Smooth muscle cell (in vitro differentiated cells): ENCODE measurements around the gene DHX16. TPM values are rescaled to one million over a fixed set of nuclear protein-coding genes. Genes with fewer than 3 reads are reported as not detected.

Experiments
- DNase-seq: peaks from one replicate; lab custom pipeline; 2025; ENCODE audit not compliant: unreplicated experiment; lab: John Stamatoyannopoulos, UW
- H2AFZ ChIP-seq: fragments of 200-600 bp; sonication (generic); 2 replicates; pipeline ENCODE4 v1.6.0; 2016; ENCODE audit warnings: antibody characterized with exemption, low read depth, mild to moderate bottlenecking
- H3F3A ChIP-seq: fragments of 200-600 bp; sonication (generic); 2 replicates; pipeline ENCODE4 v1.6.0; 2017; ENCODE audit warnings: antibody characterized with exemption, low read depth
- H3K27ac ChIP-seq: fragments of 200-600 bp; sonication (generic); 2 replicates; pipeline ENCODE4 v1.5.1; 2016; ENCODE audit warnings: low read depth, mild to moderate bottlenecking
- H3K27me3 ChIP-seq: fragments of 200-600 bp; sonication (generic); 2 replicates; pipeline ENCODE4 v1.6.1; 2016; ENCODE audit warnings: low read depth, mild to moderate bottlenecking
- H3K36me3 ChIP-seq: fragments of 200-600 bp; sonication (generic); 2 replicates; pipeline ENCODE4 v1.5.1; 2016; ENCODE audit warnings: low read depth
- H3K4me1 ChIP-seq: fragments of 200-600 bp; sonication (generic); 2 replicates; pipeline ENCODE4 v1.5.1; 2016; ENCODE audit warnings: low read depth
- H3K4me2 ChIP-seq: fragments of 200-600 bp; sonication (generic); 2 replicates; pipeline ENCODE4 v1.6.0; 2016; ENCODE audit warnings: mild to moderate bottlenecking
- H3K4me3 ChIP-seq: fragments of 200-600 bp; sonication (generic); 2 replicates; pipeline ENCODE4 v1.5.1; 2016; ENCODE audit warnings: mild to moderate bottlenecking
- H3K79me2 ChIP-seq: fragments of 200-600 bp; sonication (generic); 2 replicates; pipeline ENCODE4 v1.6.0; 2016; ENCODE audit warnings: low read depth, mild to moderate bottlenecking
- H3K9ac ChIP-seq: fragments of 200-600 bp; sonication (generic); 2 replicates; pipeline ENCODE4 v1.6.0; 2016; ENCODE audit warnings: low read depth
- H3K9me3 ChIP-seq: fragments of 200-600 bp; sonication (generic); replicated peaks from 2 replicates; pipeline ENCODE4 v1.5.1; 2016; ENCODE audit warnings: low read depth
- H4K20me1 ChIP-seq: fragments of 200-600 bp; sonication (generic); 2 replicates; pipeline ENCODE4 v1.6.0; 2016; ENCODE audit warnings: low read depth
- WGBS: methylation state at CpG from one replicate; pipeline ENCODE4 v1.1.7; 2016; ENCODE audit warnings: low lambda C conversion rate; 5-methylcytosine and 5-hydroxymethylcytosine counted together
- polyA plus RNA-seq: library from polyadenylated mRNA; unstranded; fragments of >200 nt; fragmentation: Nextera tagmentation; extraction: Ambion mirVana; gene quantifications from 2 replicates; pipeline ENCODE4 v1.2.1, GENCODE V29; 2016
- total RNA-seq: library from RNA; depleted of rRNA; stranded (reverse); fragments of >200 nt; gene quantifications from 2 replicates; pipeline ENCODE4 v1.2.3, GENCODE V29; 2014
- TF ChIP-seq, protein P1 (sequence below): fragments of 200-600 bp; sonication (generic); IDR thresholded peaks from 2 replicates; pipeline ENCODE4 v1.5.1; 2017; ENCODE audit warnings: borderline replicate concordance, mild to moderate bottlenecking, antibody characterized with exemption; ENCODE audit not compliant: insufficient read depth, poor library complexity, severe bottlenecking

DHX16 gene
- total and polyA plus RNA-seq, 2 experiments from 2014 or later, result 12.4 to 23.5 TPM

GRCh38 chr6:30645989-30646388 lies 26.8 kb downstream of the DHX16 start:
- H3K79me2 ChIP-seq, result no peaks in the 10 kb centered on the region
- no peak overlapping the region for H2AFZ ChIP-seq
- no peak overlapping the region for H3K4me2 ChIP-seq
- no peaks in the 10 kb centered on the region for H3K27me3 ChIP-seq
- 86% methylated on average over 1 of the region's 1 CpG for WGBS
- H3K27ac ChIP-seq, result peak overlapping the region; percentile 44
- H3K36me3 ChIP-seq, result no peaks in the 10 kb centered on the region
- TF ChIP-seq, protein P1, sequence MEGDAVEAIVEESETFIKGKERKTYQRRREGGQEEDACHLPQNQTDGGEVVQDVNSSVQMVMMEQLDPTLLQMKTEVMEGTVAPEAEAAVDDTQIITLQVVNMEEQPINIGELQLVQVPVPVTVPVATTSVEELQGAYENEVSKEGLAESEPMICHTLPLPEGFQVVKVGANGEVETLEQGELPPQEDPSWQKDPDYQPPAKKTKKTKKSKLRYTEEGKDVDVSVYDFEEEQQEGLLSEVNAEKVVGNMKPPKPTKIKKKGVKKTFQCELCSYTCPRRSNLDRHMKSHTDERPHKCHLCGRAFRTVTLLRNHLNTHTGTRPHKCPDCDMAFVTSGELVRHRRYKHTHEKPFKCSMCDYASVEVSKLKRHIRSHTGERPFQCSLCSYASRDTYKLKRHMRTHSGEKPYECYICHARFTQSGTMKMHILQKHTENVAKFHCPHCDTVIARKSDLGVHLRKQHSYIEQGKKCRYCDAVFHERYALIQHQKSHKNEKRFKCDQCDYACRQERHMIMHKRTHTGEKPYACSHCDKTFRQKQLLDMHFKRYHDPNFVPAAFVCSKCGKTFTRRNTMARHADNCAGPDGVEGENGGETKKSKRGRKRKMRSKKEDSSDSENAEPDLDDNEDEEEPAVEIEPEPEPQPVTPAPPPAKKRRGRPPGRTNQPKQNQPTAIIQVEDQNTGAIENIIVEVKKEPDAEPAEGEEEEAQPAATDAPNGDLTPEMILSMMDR, result no peak
- peak overlapping the region; percentile 93 for H3K4me3 ChIP-seq
- H3K9me3 ChIP-seq, result no peaks in the 10 kb centered on the region
- peaks cover 7% of the 10 kb centered on the region for H3K4me1 ChIP-seq
- no peaks in the 10 kb centered on the region for H3F3A ChIP-seq
- no peaks in the 10 kb centered on the region for H4K20me1 ChIP-seq
- no peak for DNase-seq
- H3K9ac ChIP-seq, result no peak overlapping the region

DNA sequence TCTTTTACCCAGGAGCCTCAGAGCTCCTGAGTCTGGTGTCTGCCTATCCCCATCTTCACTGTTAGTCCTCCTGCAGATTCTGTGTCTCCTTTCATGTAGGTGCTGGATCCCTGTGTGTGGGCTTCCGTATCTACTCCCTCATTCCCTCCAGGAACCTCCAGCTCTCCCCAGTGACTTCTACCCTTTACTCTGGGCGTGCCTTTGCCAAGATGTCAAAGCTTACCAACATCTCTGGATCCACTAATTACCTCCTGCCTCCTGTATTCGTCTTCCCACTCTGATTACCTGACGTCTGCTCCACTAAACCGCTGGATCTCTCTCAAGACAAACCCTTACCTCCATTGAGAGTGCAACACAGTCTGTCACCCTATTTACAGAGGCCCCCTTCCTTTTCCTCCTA lies 28.0 kb downstream of the DHX16 start:
- H3K27me3 ChIP-seq, result no peaks in the 10 kb centered on the region
- no peak for DNase-seq
- peaks cover 7% of the 10 kb centered on the region for H3K4me1 ChIP-seq
- H3K4me3 ChIP-seq, result no peak overlapping the region
- H3K36me3 ChIP-seq, result no peaks in the 10 kb centered on the region
- no peak overlapping the region for H3K9ac ChIP-seq
- H3K27ac ChIP-seq, result no peak overlapping the region
- H2AFZ ChIP-seq, result no peak overlapping the region
- WGBS, result 92% methylated on average over 5 of the region's 5 CpGs
- H3K79me2 ChIP-seq, result no peaks in the 10 kb centered on the region
- TF ChIP-seq, protein P1, result no peak
- H3F3A ChIP-seq, result no peaks in the 10 kb centered on the region
- no peak overlapping the region for H3K4me2 ChIP-seq
- no peaks in the 10 kb centered on the region for H4K20me1 ChIP-seq
- no peaks in the 10 kb centered on the region for H3K9me3 ChIP-seq

DNA sequence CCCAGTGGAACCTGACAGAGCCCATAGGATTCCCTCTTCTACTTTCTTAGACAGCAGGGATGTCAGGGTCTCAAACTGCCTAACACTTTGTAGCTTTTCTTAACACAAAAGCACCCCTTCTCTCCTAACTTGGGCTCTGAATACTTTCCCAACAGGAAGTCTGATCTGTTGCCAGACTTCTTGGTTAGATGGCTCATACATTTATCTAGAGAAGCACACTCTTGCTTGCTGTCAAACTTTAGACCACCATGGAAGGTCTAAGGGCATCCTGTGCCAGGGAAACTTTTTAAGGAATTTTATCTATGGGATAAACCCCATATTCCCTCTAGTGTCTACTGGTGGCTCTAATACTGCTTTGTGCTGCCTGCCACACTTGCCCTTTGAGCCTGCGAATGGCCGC lies 29.1 kb downstream of the DHX16 start:
- 95% methylated on average over 2 of the region's 2 CpGs for WGBS
- TF ChIP-seq, protein P1, result no peak
- H3K36me3 ChIP-seq, result no peaks in the 10 kb centered on the region
- H3K9me3 ChIP-seq, result no peaks in the 10 kb centered on the region
- no peaks in the 10 kb centered on the region for H3K27me3 ChIP-seq
- no peaks in the 10 kb centered on the region for H3K79me2 ChIP-seq
- no peak overlapping the region for H3K4me3 ChIP-seq
- H3K4me1 ChIP-seq, result peaks cover 7% of the 10 kb centered on the region
- no peaks in the 10 kb centered on the region for H3F3A ChIP-seq
- H3K9ac ChIP-seq, result no peak overlapping the region
- DNase-seq, result no peak
- no peaks in the 10 kb centered on the region for H4K20me1 ChIP-seq
- no peak overlapping the region for H3K4me2 ChIP-seq
- H3K27ac ChIP-seq, result no peak overlapping the region
- no peak overlapping the region for H2AFZ ChIP-seq

DNA sequence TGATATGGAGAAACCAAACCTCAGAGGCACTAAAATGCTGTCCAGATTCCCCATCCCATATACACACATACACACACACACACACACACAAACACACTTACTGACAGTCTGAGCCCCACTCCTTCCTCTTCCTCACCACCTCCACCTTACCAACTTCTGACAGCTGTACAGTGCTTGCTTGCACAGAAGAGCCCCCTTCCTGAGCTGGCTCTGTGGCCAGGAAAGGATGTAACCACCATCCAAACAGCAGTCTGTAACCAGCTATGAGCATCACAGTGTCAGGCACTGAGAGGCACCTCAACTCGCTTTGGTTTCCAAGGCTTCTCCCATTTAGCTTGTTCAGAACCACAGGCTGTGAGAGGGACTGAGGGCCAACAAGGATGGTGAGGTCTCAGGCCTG lies 31.8 kb downstream of the DHX16 start:
- no peak for DNase-seq
- no peaks in the 10 kb centered on the region for H3K9me3 ChIP-seq
- H2AFZ ChIP-seq, result no peak overlapping the region
- H3K36me3 ChIP-seq, result no peaks in the 10 kb centered on the region
- WGBS, result 100% methylated on average over 1 of the region's 1 CpG
- no peaks in the 10 kb centered on the region for H3K4me1 ChIP-seq
- no peaks in the 10 kb centered on the region for H3F3A ChIP-seq
- TF ChIP-seq, protein P1, result no peak
- H3K27ac ChIP-seq, result no peak overlapping the region
- no peaks in the 10 kb centered on the region for H4K20me1 ChIP-seq
- H3K9ac ChIP-seq, result no peak overlapping the region
- no peaks in the 10 kb centered on the region for H3K27me3 ChIP-seq
- H3K4me2 ChIP-seq, result no peak overlapping the region
- H3K79me2 ChIP-seq, result no peaks in the 10 kb centered on the region
- H3K4me3 ChIP-seq, result no peak overlapping the region
